ENCODE data around the gene MED16.

Gene MED16

GRCh38 chr19:892894-893689 lies at the start of gene MED16, which contains the start of gene RNU6-9:
Gene MED16, minus strand, starts transcription at chr19:893187. Its CDS starts 2,056 bp downstream, at chr19:891131.
Gene RNU6-9, plus strand, starts transcription at chr19:893484.
- CTCF ChIA-PET = interaction anchor here (1.0 to 1.9 kb wide), 3 partner anchors 14 to 30 kb away, joined by 3 to 7 read pairs (median 4); no protein-coding TSS in a partner anchor
- peak within 1 kb of the TSS; percentile 98 for H3K27ac Mint-ChIP-seq
- H3K4me1 Mint-ChIP-seq = peaks cover 24% of the 10 kb centered on the region
- H3K9me3 Mint-ChIP-seq = no peaks in the 10 kb centered on the region
- peak within 1 kb of the TSS; percentile 92 for H3K4me3 Mint-ChIP-seq
- peak; percentile 93 for DNase-seq
- H3K36me3 Mint-ChIP-seq = peaks cover 34% of the 10 kb centered on the region
- H3K27me3 Mint-ChIP-seq = no peaks in the 10 kb centered on the region

- peaks cover 24% of the 10 kb centered on the region for H3K4me1 Mint-ChIP-seq
- no peak overlapping the region for H3K4me3 Mint-ChIP-seq
- CTCF ChIA-PET = interaction anchor here (0.6 to 1.1 kb wide), 2 partner anchors 42 to 92 kb away, joined by 3 to 4 read pairs; partner anchors contain the start of gene WDR18
- peaks cover 2% of the 10 kb centered on the region for H3K9me3 Mint-ChIP-seq
- peaks cover 38% of the 10 kb centered on the region for H3K36me3 Mint-ChIP-seq
- DNase-seq = no peak
- H3K27me3 Mint-ChIP-seq = peaks cover 11% of the 10 kb centered on the region
- no peak overlapping the region for H3K27ac Mint-ChIP-seq
These were observed 49.2 kb upstream of the MED16 start for GRCh38 chr19:942133-942645.

GRCh38 chr19:941292-942132 lies 48.5 kb upstream of the MED16 start:
- Mint-ChIP-seq H3K4me3 (peak overlapping the region; percentile 73), H3K4me1 (peaks cover 29% of the 10 kb centered on the region), H3K27me3 (peaks cover 11% of the 10 kb centered on the region), H3K27ac (peak overlapping the region; percentile 55), H3K9me3 (peaks cover 3% of the 10 kb centered on the region), H3K36me3 (peaks cover 41% of the 10 kb centered on the region)
- CTCF ChIA-PET = interaction anchor here (0.6 kb wide), 1 partner anchor 91 kb away, joined by 3 read pairs; no protein-coding TSS in a partner anchor
- no peak for DNase-seq

- Mint-ChIP-seq H3K4me3 (peak overlapping the region; percentile 73), H3K9me3 (peaks cover 3% of the 10 kb centered on the region), H3K36me3 (peaks cover 41% of the 10 kb centered on the region), H3K27ac (no peak overlapping the region), H3K4me1 (peaks cover 29% of the 10 kb centered on the region), H3K27me3 (peaks cover 11% of the 10 kb centered on the region)
- CTCF ChIA-PET = no interaction called here
- DNase-seq = peak; percentile 76
These were observed 47.8 kb upstream of the MED16 start for GRCh38 chr19:940591-941291.

- Mint-ChIP-seq H3K9me3 (peaks cover 3% of the 10 kb centered on the region), H3K27me3 (peaks cover 11% of the 10 kb centered on the region), H3K27ac (no peak overlapping the region), H3K4me3 (peak overlapping the region; percentile 69), H3K36me3 (peaks cover 42% of the 10 kb centered on the region), H3K4me1 (peaks cover 29% of the 10 kb centered on the region)
- DNase-seq = no peak
- CTCF ChIA-PET = no interaction called here
These were observed 46.9 kb upstream of the MED16 start for GRCh38 chr19:939922-940321.

- Mint-ChIP-seq H3K9me3 (peaks cover 3% of the 10 kb centered on the region), H3K27ac (no peak overlapping the region), H3K36me3 (peaks cover 41% of the 10 kb centered on the region), H3K4me1 (peaks cover 29% of the 10 kb centered on the region), H3K27me3 (peaks cover 11% of the 10 kb centered on the region), H3K4me3 (no peak overlapping the region)
- no peak for DNase-seq
- CTCF ChIA-PET = no interaction called here
These were observed 46.5 kb upstream of the MED16 start for GRCh38 chr19:939439-939838.

GRCh38 chr19:938233-938923 lies 45.4 kb upstream of the MED16 start:
- H3K9me3 Mint-ChIP-seq = peaks cover 3% of the 10 kb centered on the region
- no peak for DNase-seq
- H3K36me3 Mint-ChIP-seq = peaks cover 39% of the 10 kb centered on the region
- CTCF ChIA-PET = interaction anchor here (0.6 kb wide), 1 partner anchor 16 kb away, joined by 3 read pairs; no protein-coding TSS in a partner anchor
- peaks cover 11% of the 10 kb centered on the region for H3K27me3 Mint-ChIP-seq
- H3K4me1 Mint-ChIP-seq = peaks cover 32% of the 10 kb centered on the region
- no peak overlapping the region for H3K27ac Mint-ChIP-seq
- H3K4me3 Mint-ChIP-seq = no peak overlapping the region

GRCh38 chr19:937259-937694 lies 44.3 kb upstream of the MED16 start:
- DNase-seq = peak; percentile 75
- no peak overlapping the region for H3K4me3 Mint-ChIP-seq
- peaks cover 15% of the 10 kb centered on the region for H3K27me3 Mint-ChIP-seq
- peaks cover 39% of the 10 kb centered on the region for H3K4me1 Mint-ChIP-seq
- CTCF ChIA-PET = no interaction called here
- H3K9me3 Mint-ChIP-seq = peaks cover 3% of the 10 kb centered on the region
- H3K36me3 Mint-ChIP-seq = peaks cover 35% of the 10 kb centered on the region
- peak overlapping the region; percentile 82 for H3K27ac Mint-ChIP-seq

- CTCF ChIA-PET = no interaction called here
These were observed 43.2 kb upstream of the MED16 start for GRCh38 chr19:936175-936546.

GRCh38 chr19:934865-935479 lies 42.0 kb upstream of the MED16 start:
- CTCF ChIA-PET = interaction anchor here (0.7 to 1.3 kb wide), 2 partner anchors 11 to 49 kb away, joined by 3 to 4 read pairs; partner anchors contain the start of gene WDR18
- no peak overlapping the region for H3K4me3 Mint-ChIP-seq
- H3K27me3 Mint-ChIP-seq = peaks cover 11% of the 10 kb centered on the region
- DNase-seq = no peak
- H3K4me1 Mint-ChIP-seq = peaks cover 41% of the 10 kb centered on the region
- H3K27ac Mint-ChIP-seq = no peak overlapping the region
- peaks cover 32% of the 10 kb centered on the region for H3K36me3 Mint-ChIP-seq
- H3K9me3 Mint-ChIP-seq = peaks cover 3% of the 10 kb centered on the region

More at GRCh38 chr19:936175-936546, 43.2 kb upstream of the MED16 start:
- peaks cover 33% of the 10 kb centered on the region for H3K36me3 Mint-ChIP-seq
- H3K27ac Mint-ChIP-seq = no peak overlapping the region
- H3K4me3 Mint-ChIP-seq = no peak overlapping the region
- peaks cover 3% of the 10 kb centered on the region for H3K9me3 Mint-ChIP-seq
- H3K27me3 Mint-ChIP-seq = peaks cover 15% of the 10 kb centered on the region
- peaks cover 42% of the 10 kb centered on the region for H3K4me1 Mint-ChIP-seq
- no peak for DNase-seq

GRCh38 chr19:934197-934840 lies 41.3 kb upstream of the MED16 start:
- H3K27ac Mint-ChIP-seq = no peak overlapping the region
- DNase-seq = no peak
- CTCF ChIA-PET = interaction anchor here (0.7 to 1.3 kb wide), 2 partner anchors 11 to 50 kb away, joined by 3 to 4 read pairs; partner anchors contain the start of gene WDR18
- peaks cover 37% of the 10 kb centered on the region for H3K4me1 Mint-ChIP-seq
- peaks cover 28% of the 10 kb centered on the region for H3K36me3 Mint-ChIP-seq
- peaks cover 3% of the 10 kb centered on the region for H3K9me3 Mint-ChIP-seq
- H3K4me3 Mint-ChIP-seq = no peak overlapping the region
- peaks cover 5% of the 10 kb centered on the region for H3K27me3 Mint-ChIP-seq

- Mint-ChIP-seq H3K9me3 (peaks cover 3% of the 10 kb centered on the region), H3K4me1 (peaks cover 37% of the 10 kb centered on the region), H3K27ac (no peak overlapping the region), H3K4me3 (no peak overlapping the region), H3K27me3 (peaks cover 4% of the 10 kb centered on the region), H3K36me3 (peaks cover 28% of the 10 kb centered on the region)
- CTCF ChIA-PET = no interaction called here
- no peak for DNase-seq
These were observed 40.5 kb upstream of the MED16 start for GRCh38 chr19:933553-933882.
